NCI-H226 (cell line): Measurements from ENCODE around the gene ADSL.
"Not testable (repeated sequence)": the region's sequence is repeated elsewhere in the genome, so short reads cannot be mapped to it uniquely, and the experiment has no call there.

ENCODE experiments used
- DNase-seq: peaks from one replicate; pipeline ENCODE4 v3.0.0-alpha.2; 2015

ADSL gene

GRCh38 chr22:40346185-40347118, at the start of gene ADSL:
TSS of gene ADSL (plus strand) at chr22:40346500. CDS start at chr22:40346559, 59 bp downstream.
- peak; percentile 67 for DNase-seq

GRCh38 chr22:40300316-40300715, 46.0 kb upstream of the ADSL start:
- no peak for DNase-seq

- no peak for DNase-seq
Observed at GRCh38 chr22:40300884-40301672, 45.2 kb upstream of the ADSL start.

- DNase-seq: no peak
Observed at GRCh38 chr22:40302149-40302548, 44.2 kb upstream of the ADSL start.

- no peak for DNase-seq
Observed at GRCh38 chr22:40305625-40306024, 40.7 kb upstream of the ADSL start.

GRCh38 chr22:40308999-40309573, 37.2 kb upstream of the ADSL start:
- no peak for DNase-seq

GRCh38 chr22:40309631-40310030, 36.7 kb upstream of the ADSL start:
- no peak for DNase-seq

GRCh38 chr22:40310081-40310767, 36.1 kb upstream of the ADSL start:
- DNase-seq: no peak

GRCh38 chr22:40310768-40311120, 35.6 kb upstream of the ADSL start:
- no peak for DNase-seq

GRCh38 chr22:40311646-40312045, 34.7 kb upstream of the ADSL start:
- DNase-seq: not testable (repeated sequence)

GRCh38 chr22:40312050-40312449, 34.2 kb upstream of the ADSL start:
- DNase-seq: no peak

- DNase-seq: no peak
Observed at GRCh38 chr22:40313007-40313406, 33.3 kb upstream of the ADSL start.

- DNase-seq: no peak
Observed at GRCh38 chr22:40314041-40314440, 32.3 kb upstream of the ADSL start.

- DNase-seq: no peak
Observed at GRCh38 chr22:40320687-40321086, 25.6 kb upstream of the ADSL start.

- DNase-seq: no peak
Observed at GRCh38 chr22:40322021-40322420, 24.3 kb upstream of the ADSL start.

GRCh38 chr22:40322818-40323447, 23.4 kb upstream of the ADSL start:
- no peak for DNase-seq

GRCh38 chr22:40323681-40324171, 22.6 kb upstream of the ADSL start:
- DNase-seq: no peak

GRCh38 chr22:40324468-40325305, 21.6 kb upstream of the ADSL start:
- no peak for DNase-seq

- DNase-seq: no peak
Observed at GRCh38 chr22:40325315-40325714, 21.0 kb upstream of the ADSL start.

- no peak for DNase-seq
Observed at GRCh38 chr22:40326905-40327735, 19.2 kb upstream of the ADSL start.
